Measurements from ENCODE around the gene PCDH12.
A peak's percentile ranks its signal among the peaks of the same experiment; 100 is the strongest.

PCDH12 gene

GRCh38 chr5:141958113-141958512 is at the start of gene PCDH12:
TSS of gene PCDH12 (minus strand) at chr5:141958202. CDS start at chr5:141957851, 351 bp downstream.
- no peaks in the 10 kb centered on the region for H3K9me3 Mint-ChIP-seq
- peak within 1 kb of the TSS; percentile 77 for H3K4me3 Mint-ChIP-seq
- peak; percentile 56 for DNase-seq
- H3K4me1 Mint-ChIP-seq, result peaks cover 59% of the 10 kb centered on the region
- peak within 1 kb of the TSS; percentile 86 for H3K27ac Mint-ChIP-seq
- CTCF ChIA-PET, result interaction anchor here (0.9 to 10.4 kb wide), 12 partner anchors 9 to 264 kb away, joined by 3 to 155 read pairs (median 5); partner anchors contain the start of genes DELE1, PCDH1 and RNF14
- H3K36me3 Mint-ChIP-seq, result no peaks in the 10 kb centered on the region
- H3K27me3 Mint-ChIP-seq, result peaks cover 3% of the 10 kb centered on the region

- CTCF ChIA-PET, result interaction anchor here (0.9 to 1.7 kb wide), 9 partner anchors 9 to 553 kb away, joined by 3 to 10 read pairs (median 3); partner anchors contain the start of gene RNF14
- peaks cover 74% of the 10 kb centered on the region for H3K36me3 Mint-ChIP-seq
Observed at GRCh38 chr5:142007237-142007544, 49.2 kb upstream of the PCDH12 start.

GRCh38 chr5:142006363-142007236 is 48.6 kb upstream of the PCDH12 start:
- H3K36me3 Mint-ChIP-seq, result peaks cover 80% of the 10 kb centered on the region
- DNase-seq, result peak; percentile 56
- CTCF ChIA-PET, result interaction anchor here (0.9 to 1.7 kb wide), 9 partner anchors 10 to 554 kb away, joined by 3 to 10 read pairs (median 3); partner anchors contain the start of gene RNF14
- H3K27ac Mint-ChIP-seq, result peak overlapping the region; percentile 94
- H3K4me3 Mint-ChIP-seq, result peak overlapping the region; percentile 53
- H3K9me3 Mint-ChIP-seq, result no peaks in the 10 kb centered on the region
- peaks cover 84% of the 10 kb centered on the region for H3K4me1 Mint-ChIP-seq
- H3K27me3 Mint-ChIP-seq, result no peaks in the 10 kb centered on the region

More at GRCh38 chr5:142007237-142007544, 49.2 kb upstream of the PCDH12 start:
- no peak for DNase-seq
- H3K9me3 Mint-ChIP-seq, result no peaks in the 10 kb centered on the region
- no peaks in the 10 kb centered on the region for H3K27me3 Mint-ChIP-seq
- H3K4me1 Mint-ChIP-seq, result peaks cover 90% of the 10 kb centered on the region
- peak overlapping the region; percentile 94 for H3K27ac Mint-ChIP-seq
- H3K4me3 Mint-ChIP-seq, result peak overlapping the region; percentile 53

GRCh38 chr5:142003266-142003800 is 45.3 kb upstream of the PCDH12 start:
- CTCF ChIA-PET, result interaction anchor here (0.8 to 7.0 kb wide), 5 partner anchors 10 to 140 kb away, joined by 3 to 69 read pairs (median 5); partner anchors contain the start of gene GNPDA1
- H3K4me1 Mint-ChIP-seq, result peaks cover 60% of the 10 kb centered on the region
- no peak for DNase-seq
- peak overlapping the region; percentile 87 for H3K27ac Mint-ChIP-seq
- H3K36me3 Mint-ChIP-seq, result peaks cover 75% of the 10 kb centered on the region
- no peaks in the 10 kb centered on the region for H3K9me3 Mint-ChIP-seq
- H3K27me3 Mint-ChIP-seq, result no peaks in the 10 kb centered on the region
- H3K4me3 Mint-ChIP-seq, result no peak overlapping the region

- Mint-ChIP-seq H3K4me1 (peaks cover 36% of the 10 kb centered on the region), H3K27ac (no peak overlapping the region), H3K27me3 (no peaks in the 10 kb centered on the region), H3K36me3 (peaks cover 54% of the 10 kb centered on the region), H3K4me3 (no peak overlapping the region), H3K9me3 (no peaks in the 10 kb centered on the region)
- CTCF ChIA-PET, result interaction anchor here (0.7 to 7.0 kb wide), 10 partner anchors 10 to 143 kb away, joined by 3 to 69 read pairs (median 4); partner anchors contain the start of gene GNPDA1
- no peak for DNase-seq
Observed at GRCh38 chr5:142000704-142001484, 42.9 kb upstream of the PCDH12 start.

- no peak for DNase-seq
- CTCF ChIA-PET, result interaction anchor here (0.7 to 7.0 kb wide), 10 partner anchors 9 to 143 kb away, joined by 3 to 69 read pairs (median 4); partner anchors contain the start of gene GNPDA1
- no peak overlapping the region for H3K27ac Mint-ChIP-seq
- H3K27me3 Mint-ChIP-seq, result no peaks in the 10 kb centered on the region
- H3K4me1 Mint-ChIP-seq, result peaks cover 29% of the 10 kb centered on the region
- peaks cover 51% of the 10 kb centered on the region for H3K36me3 Mint-ChIP-seq
- H3K9me3 Mint-ChIP-seq, result no peaks in the 10 kb centered on the region
- no peak overlapping the region for H3K4me3 Mint-ChIP-seq
Observed at GRCh38 chr5:142000173-142000572, 42.2 kb upstream of the PCDH12 start.

- H3K27me3 Mint-ChIP-seq, result no peaks in the 10 kb centered on the region
- CTCF ChIA-PET, result interaction anchor here (1.0 to 2.6 kb wide), 2 partner anchors 9 to 146 kb away, joined by 4 to 9 read pairs; no protein-coding TSS in a partner anchor
- H3K36me3 Mint-ChIP-seq, result peaks cover 42% of the 10 kb centered on the region
- H3K9me3 Mint-ChIP-seq, result no peaks in the 10 kb centered on the region
- DNase-seq, result no peak
- H3K27ac Mint-ChIP-seq, result no peak overlapping the region
- no peak overlapping the region for H3K4me3 Mint-ChIP-seq
- peaks cover 4% of the 10 kb centered on the region for H3K4me1 Mint-ChIP-seq
Observed at GRCh38 chr5:141997358-141997960, 39.5 kb upstream of the PCDH12 start.

- CTCF ChIA-PET, result interaction anchor here (0.7 to 8.5 kb wide), 3 partner anchors 17 to 301 kb away, joined by 3 to 158 read pairs (median 3); partner anchors contain the start of gene GNPDA1
- peaks cover 27% of the 10 kb centered on the region for H3K36me3 Mint-ChIP-seq
Observed at GRCh38 chr5:141995656-141996055, 37.7 kb upstream of the PCDH12 start.

GRCh38 chr5:141994511-141995136 is 36.6 kb upstream of the PCDH12 start:
- no peak overlapping the region for H3K27ac Mint-ChIP-seq
- CTCF ChIA-PET, result interaction anchor here (0.6 to 8.5 kb wide), 5 partner anchors 18 to 300 kb away, joined by 3 to 158 read pairs (median 4); partner anchors contain the start of gene GNPDA1
- no peak for DNase-seq
- H3K4me3 Mint-ChIP-seq, result no peak overlapping the region
- no peaks in the 10 kb centered on the region for H3K4me1 Mint-ChIP-seq
- H3K27me3 Mint-ChIP-seq, result no peaks in the 10 kb centered on the region
- no peaks in the 10 kb centered on the region for H3K9me3 Mint-ChIP-seq
- H3K36me3 Mint-ChIP-seq, result peaks cover 22% of the 10 kb centered on the region

More at GRCh38 chr5:141995656-141996055, 37.7 kb upstream of the PCDH12 start:
- H3K4me1 Mint-ChIP-seq, result peaks cover 1% of the 10 kb centered on the region
- H3K27me3 Mint-ChIP-seq, result no peaks in the 10 kb centered on the region
- no peak overlapping the region for H3K27ac Mint-ChIP-seq
- H3K4me3 Mint-ChIP-seq, result no peak overlapping the region
- no peaks in the 10 kb centered on the region for H3K9me3 Mint-ChIP-seq
- DNase-seq, result no peak

GRCh38 chr5:141992349-141992963 is 34.5 kb upstream of the PCDH12 start:
- no peak overlapping the region for H3K27ac Mint-ChIP-seq
- CTCF ChIA-PET, result interaction anchor here (0.8 to 8.5 kb wide), 13 partner anchors 11 to 160 kb away, joined by 3 to 158 read pairs (median 4); partner anchors contain the start of genes GNPDA1, NDFIP1 and RNF14
- DNase-seq, result peak; percentile 87
- H3K36me3 Mint-ChIP-seq, result peaks cover 28% of the 10 kb centered on the region
- no peak overlapping the region for H3K4me3 Mint-ChIP-seq
- no peaks in the 10 kb centered on the region for H3K27me3 Mint-ChIP-seq
- H3K9me3 Mint-ChIP-seq, result no peaks in the 10 kb centered on the region
- H3K4me1 Mint-ChIP-seq, result no peaks in the 10 kb centered on the region

- Mint-ChIP-seq H3K4me3 (no peak overlapping the region), H3K27ac (no peak overlapping the region), H3K9me3 (no peaks in the 10 kb centered on the region), H3K27me3 (no peaks in the 10 kb centered on the region), H3K4me1 (no peaks in the 10 kb centered on the region), H3K36me3 (peaks cover 37% of the 10 kb centered on the region)
- DNase-seq, result no peak
- CTCF ChIA-PET, result interaction anchor here (0.6 to 8.5 kb wide), 15 partner anchors 11 to 180 kb away, joined by 3 to 158 read pairs (median 4); partner anchors contain the start of gene GNPDA1
Observed at GRCh38 chr5:141989720-141990119, 31.7 kb upstream of the PCDH12 start.

- CTCF ChIA-PET, result interaction anchor here (0.7 to 1.8 kb wide), 5 partner anchors 25 to 188 kb away, joined by 3 to 5 read pairs (median 4); no protein-coding TSS in a partner anchor
- peaks cover 39% of the 10 kb centered on the region for H3K36me3 Mint-ChIP-seq
- no peaks in the 10 kb centered on the region for H3K4me1 Mint-ChIP-seq
- no peak overlapping the region for H3K27ac Mint-ChIP-seq
- no peaks in the 10 kb centered on the region for H3K9me3 Mint-ChIP-seq
- H3K27me3 Mint-ChIP-seq, result no peaks in the 10 kb centered on the region
- H3K4me3 Mint-ChIP-seq, result no peak overlapping the region
- no peak for DNase-seq
Observed at GRCh38 chr5:141986072-141986471, 28.1 kb upstream of the PCDH12 start.

Measured in activated naive CD4-positive, alpha-beta T cell treated with anti-CD3 and anti-CD28 coated beads, Interleukin-2, amount 10 ng/mL, durations not matched to agents 7 days and 5 days (primary cell).